HUES6 (cell line): Measurements from ENCODE around the gene SEMA7A.

Experiments
- H3K27ac ChIP-seq: 2 replicates; pipeline ENCODE4 v1.7.0; 2013; ENCODE audit warnings: low read depth, mild to moderate bottlenecking, low read length, inconsistent platforms
- H3K27me3 ChIP-seq: 2 replicates; pipeline ENCODE4 v1.6.1; 2013; ENCODE audit warnings: low read length; ENCODE audit not compliant: control insufficient read depth, insufficient read depth
- H3K36me3 ChIP-seq: 2 replicates; pipeline ENCODE4 v1.6.1; 2013; ENCODE audit warnings: low read length; ENCODE audit not compliant: control insufficient read depth, insufficient read depth
- H3K4me1 ChIP-seq: 2 replicates; pipeline ENCODE4 v1.6.1; 2013; ENCODE audit warnings: low read length; ENCODE audit not compliant: control insufficient read depth, insufficient read depth
- H3K4me3 ChIP-seq: 2 replicates; pipeline ENCODE4 v1.5.1; 2013; ENCODE audit warnings: low read depth, low read length
- H3K9ac ChIP-seq: one replicate; pipeline ENCODE4 v1.6.1; 2013; ENCODE audit warnings: mild to moderate bottlenecking, low read length
- H3K9me3 ChIP-seq: 2 replicates; pipeline ENCODE4 v1.6.1; 2013; ENCODE audit warnings: low read depth, low read length; ENCODE audit not compliant: control insufficient read depth, insufficient read depth

The SEMA7A gene

DNA sequence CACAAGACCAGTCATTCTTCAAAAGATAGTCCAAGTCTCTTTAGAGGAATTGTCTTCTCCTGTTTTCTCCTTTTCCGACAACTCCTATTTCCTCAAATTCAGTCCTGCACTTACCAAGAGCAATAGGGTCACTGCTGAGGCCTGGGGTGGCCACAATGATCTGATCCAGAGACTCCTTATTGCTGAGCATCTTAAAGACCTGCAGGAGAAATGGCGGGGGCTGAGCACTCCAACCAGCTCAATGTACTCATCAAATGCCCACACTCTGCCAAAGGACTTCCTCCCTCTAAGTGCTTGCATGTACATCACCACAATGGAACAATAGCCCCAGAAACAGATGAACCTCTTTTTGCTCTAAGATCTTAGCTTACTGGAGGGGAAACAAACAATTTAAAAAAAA lies 17.6 kb upstream of the SEMA7A start:
- Histone ChIP-seq H3K9ac (no peak overlapping the region), H3K4me3 (no peak overlapping the region), H3K9me3 (no peaks in the 10 kb centered on the region), H3K36me3 (peaks cover 60% of the 10 kb centered on the region), H3K4me1 (peaks cover 3% of the 10 kb centered on the region; the same call in 1 of the 2 replicates), H3K27me3 (no peaks in the 10 kb centered on the region), H3K27ac (no peak overlapping the region)

DNA sequence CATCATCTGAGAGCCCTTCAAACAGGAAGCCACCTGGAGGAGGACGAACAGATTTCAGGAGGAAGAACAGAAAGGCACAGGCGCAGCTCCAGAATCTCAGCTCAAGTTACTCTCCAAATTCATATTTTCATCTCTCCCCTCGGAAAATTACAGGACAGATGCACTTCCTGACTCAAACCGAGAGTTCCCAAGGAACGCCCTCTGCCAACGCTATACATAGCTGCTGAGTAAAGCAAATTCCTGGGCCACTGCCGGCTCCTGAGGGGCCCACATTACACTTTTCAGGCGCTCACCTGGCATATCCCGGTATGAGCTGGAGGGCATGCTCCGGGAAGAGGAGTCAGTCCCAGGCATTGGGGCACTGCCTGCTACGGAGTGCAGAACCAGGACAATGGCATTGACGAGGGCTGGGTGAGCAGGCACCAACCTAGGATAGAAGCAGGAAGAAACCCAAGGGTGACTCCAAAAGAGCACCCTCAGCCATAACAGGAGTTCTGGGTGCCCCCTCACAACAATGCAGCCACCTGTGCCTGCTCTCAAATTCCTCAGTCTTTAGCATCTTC lies 16.0 kb upstream of the SEMA7A start:
- H3K27ac ChIP-seq: no peak overlapping the region
- H3K9me3 ChIP-seq: no peaks in the 10 kb centered on the region
- no peak overlapping the region for H3K4me3 ChIP-seq
- H3K9ac ChIP-seq: no peak overlapping the region
- H3K36me3 ChIP-seq: peaks cover 65% of the 10 kb centered on the region
- H3K4me1 ChIP-seq: peaks cover 3% of the 10 kb centered on the region; the same call in 1 of the 2 replicates
- H3K27me3 ChIP-seq: no peaks in the 10 kb centered on the region

DNA sequence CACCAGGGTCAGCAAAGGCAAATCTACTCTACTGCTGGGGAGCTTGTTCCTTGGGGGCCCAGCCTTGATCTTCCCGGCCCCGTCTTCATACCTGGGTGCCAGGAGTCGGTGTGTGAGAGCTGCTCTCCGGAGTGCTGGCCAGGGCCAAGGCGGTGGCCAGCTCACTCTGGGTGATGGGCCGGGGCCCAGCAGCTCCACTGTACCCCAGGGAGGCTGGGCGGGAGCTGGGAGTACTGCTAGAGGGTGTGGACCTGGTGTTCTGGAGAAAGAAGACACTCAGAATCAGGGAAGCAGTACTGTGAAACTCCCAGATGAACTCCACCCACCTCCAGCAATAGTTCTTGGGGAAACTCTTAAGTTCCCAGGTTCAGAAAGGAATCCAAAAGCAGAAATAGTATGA lies 15.3 kb upstream of the SEMA7A start:
- Histone ChIP-seq H3K4me1 (0 out of 2 replicates have a peak, but pooled peaks cover 3% of the 10 kb centered on the region), H3K9me3 (no peaks in the 10 kb centered on the region), H3K36me3 (peaks cover 70% of the 10 kb centered on the region), H3K27me3 (no peaks in the 10 kb centered on the region), H3K27ac (no peak overlapping the region), H3K4me3 (no peak overlapping the region), H3K9ac (no peak overlapping the region)

DNA sequence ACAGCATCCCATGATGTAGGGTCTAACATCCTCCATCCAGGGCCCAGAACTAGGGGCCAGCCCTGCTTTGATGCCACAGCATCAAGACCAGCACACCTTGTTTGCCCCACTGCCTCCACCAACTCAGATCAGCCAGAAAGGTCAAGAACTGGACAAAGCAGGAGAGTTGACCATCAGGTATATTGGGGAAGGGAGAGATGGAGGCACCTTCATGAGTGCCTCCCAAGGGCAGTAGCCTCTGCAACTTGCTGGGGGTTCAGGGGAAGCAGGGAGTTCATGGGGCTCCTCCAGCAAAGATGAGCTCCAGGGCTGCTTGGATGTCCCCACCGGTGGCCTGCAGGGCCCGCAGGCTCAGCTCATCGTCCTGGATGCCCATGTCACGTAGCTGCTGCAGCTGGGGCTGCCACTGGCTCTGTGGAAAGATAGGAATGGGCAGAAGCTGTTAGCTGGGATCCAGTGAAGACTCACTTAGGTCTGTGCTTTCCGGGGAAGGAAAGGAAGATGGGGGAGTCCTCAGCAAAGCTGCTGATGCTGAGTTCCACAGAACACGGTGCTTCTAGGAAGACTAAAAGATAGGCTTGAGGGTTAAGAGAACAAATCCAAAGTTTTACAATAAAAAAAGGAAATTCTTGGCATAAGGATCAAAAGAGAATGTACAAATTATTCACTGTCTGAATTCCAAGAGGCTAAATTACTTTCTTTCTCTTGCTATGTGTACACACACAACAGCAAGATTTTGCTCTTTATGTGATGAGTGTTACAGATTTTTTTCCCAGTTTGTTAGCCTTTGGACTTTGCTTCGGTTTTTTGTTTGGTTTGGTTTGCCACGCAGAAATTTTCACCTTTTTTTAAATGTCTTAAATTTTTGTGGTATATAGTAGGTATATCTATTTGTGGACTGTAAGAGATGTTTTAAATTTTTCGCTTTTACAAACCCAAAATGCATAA lies 12.3 kb upstream of the SEMA7A start:
- Histone ChIP-seq H3K36me3 (peaks cover 60% of the 10 kb centered on the region), H3K27ac (no peak overlapping the region), H3K4me1 (peaks cover 3% of the 10 kb centered on the region; the same call in 1 of the 2 replicates), H3K9ac (no peak overlapping the region), H3K4me3 (no peak overlapping the region), H3K9me3 (no peaks in the 10 kb centered on the region), H3K27me3 (no peaks in the 10 kb centered on the region)

DNA sequence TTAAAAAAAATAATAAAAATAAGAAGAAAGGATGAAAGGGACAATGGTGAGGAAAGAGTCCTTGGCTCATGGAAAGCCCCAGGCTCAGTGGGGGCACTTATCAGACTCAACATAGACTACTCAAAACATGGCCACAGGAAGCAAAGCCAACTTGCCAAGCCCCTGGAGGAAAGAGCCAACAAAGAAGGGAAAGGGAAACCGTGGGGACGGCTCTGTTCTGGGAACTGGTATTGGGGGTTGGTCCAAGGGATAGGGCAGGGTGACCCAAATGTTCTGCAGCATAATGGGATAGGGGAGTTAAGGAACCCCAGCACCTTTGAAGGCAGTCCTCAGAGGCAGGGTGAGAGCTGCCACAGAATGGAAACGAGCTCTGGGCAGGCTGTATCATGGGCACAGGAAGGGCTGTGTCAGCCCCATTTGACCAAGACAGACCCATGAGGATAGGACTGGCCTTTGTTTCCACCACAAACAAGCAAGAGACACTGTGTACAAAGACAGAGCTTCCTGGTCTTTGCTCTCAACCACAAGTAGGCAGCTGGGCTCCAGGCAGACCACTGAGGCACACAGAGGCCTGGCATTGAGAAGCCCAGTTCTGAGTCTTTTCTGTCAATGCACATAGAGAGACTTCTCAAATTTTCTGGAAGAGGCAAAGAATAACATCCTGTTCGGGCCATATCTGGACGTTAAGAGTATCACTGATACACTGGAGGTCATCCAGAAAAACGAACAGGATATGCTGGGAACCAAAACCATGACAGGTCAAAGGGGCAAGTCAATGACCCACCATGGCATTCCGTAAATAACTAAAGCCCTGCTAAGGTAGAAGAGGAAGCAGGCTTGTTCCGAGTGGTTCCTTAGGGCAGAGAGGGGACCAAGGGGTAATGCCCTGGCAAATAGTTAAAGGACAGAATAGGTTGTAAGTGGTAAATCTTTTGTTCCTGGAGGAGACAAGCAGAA lies 10.6 kb upstream of the SEMA7A start:
- H3K9me3 ChIP-seq: no peaks in the 10 kb centered on the region
- no peak overlapping the region for H3K4me3 ChIP-seq
- H3K27me3 ChIP-seq: no peaks in the 10 kb centered on the region
- H3K9ac ChIP-seq: no peak overlapping the region
- H3K4me1 ChIP-seq: peaks cover 3% of the 10 kb centered on the region; the same call in 1 of the 2 replicates
- no peak overlapping the region for H3K27ac ChIP-seq
- peaks cover 44% of the 10 kb centered on the region for H3K36me3 ChIP-seq

GRCh38 chr15:74443100-74443909 lies 9.5 kb upstream of the SEMA7A start:
- peaks cover 34% of the 10 kb centered on the region for H3K36me3 ChIP-seq
- H3K9ac ChIP-seq: no peak overlapping the region
- no peak overlapping the region for H3K27ac ChIP-seq
- H3K9me3 ChIP-seq: no peaks in the 10 kb centered on the region
- H3K27me3 ChIP-seq: no peaks in the 10 kb centered on the region
- H3K4me3 ChIP-seq: no peak overlapping the region
- peaks cover 3% of the 10 kb centered on the region; the same call in 1 of the 2 replicates for H3K4me1 ChIP-seq

- Histone ChIP-seq H3K27ac (no peak overlapping the region), H3K9ac (no peak overlapping the region), H3K4me1 (peaks cover 3% of the 10 kb centered on the region; the same call in 1 of the 2 replicates), H3K9me3 (no peaks in the 10 kb centered on the region), H3K4me3 (no peak overlapping the region), H3K36me3 (peaks cover 27% of the 10 kb centered on the region), H3K27me3 (no peaks in the 10 kb centered on the region)
Measured at GRCh38 chr15:74442604-74443003, 8.8 kb upstream of the SEMA7A start.

DNA sequence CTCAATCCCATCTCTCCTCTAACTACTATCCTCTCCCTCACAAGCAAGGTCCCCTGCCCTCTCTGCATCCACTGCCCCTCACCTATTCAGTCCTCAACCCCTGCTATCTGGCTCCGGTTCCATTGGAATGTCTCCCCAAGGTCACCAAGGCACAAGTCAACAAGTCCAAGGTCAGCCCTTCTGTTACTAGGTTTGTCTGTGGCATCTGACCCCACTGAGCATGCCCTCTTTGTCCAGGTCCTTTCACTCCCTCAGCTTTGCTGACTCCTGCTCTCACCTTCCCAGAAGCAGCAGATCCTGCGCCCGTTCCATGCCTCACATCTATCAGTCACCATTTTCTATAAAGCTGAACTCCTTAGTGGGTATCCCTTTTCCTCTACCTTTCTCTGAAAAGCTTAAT lies 8.3 kb upstream of the SEMA7A start:
- no peak overlapping the region for H3K4me3 ChIP-seq
- no peak overlapping the region for H3K27ac ChIP-seq
- H3K27me3 ChIP-seq: no peaks in the 10 kb centered on the region
- H3K4me1 ChIP-seq: peaks cover 3% of the 10 kb centered on the region; the same call in 1 of the 2 replicates
- peaks cover 22% of the 10 kb centered on the region for H3K36me3 ChIP-seq
- H3K9me3 ChIP-seq: no peaks in the 10 kb centered on the region
- H3K9ac ChIP-seq: no peak overlapping the region

- Histone ChIP-seq H3K9me3 (no peaks in the 10 kb centered on the region), H3K27me3 (no peaks in the 10 kb centered on the region), H3K9ac (no peak overlapping the region), H3K4me3 (no peak overlapping the region), H3K27ac (no peak overlapping the region), H3K36me3 (peaks cover 19% of the 10 kb centered on the region), H3K4me1 (peaks cover 3% of the 10 kb centered on the region; the same call in 1 of the 2 replicates)
Measured at GRCh38 chr15:74441248-74441941, 7.6 kb upstream of the SEMA7A start.
